Stomach smooth muscle (tissue), 2 donors: ENCODE data around the gene MN1.

Experiments used
- H3K27ac ChIP-seq: one replicate; pipeline ENCODE4 v1.7.0; 2013; ENCODE audit warnings: mild to moderate bottlenecking, low read length, inconsistent platforms
- H3K27me3 ChIP-seq, 2 donors: one replicate each; pipeline ENCODE4 v1.7.0; 2013; ENCODE audit warnings: low read length in 2 of 2; ENCODE audit not compliant: insufficient read depth in 2 of 2, control insufficient read depth in 1 of 2
- H3K36me3 ChIP-seq, 2 donors: one replicate each; pipeline ENCODE4 v1.7.0; 2013; ENCODE audit warnings: low read length in 2 of 2; ENCODE audit not compliant: control insufficient read depth in 2 of 2, insufficient read depth in 2 of 2
- H3K4me1 ChIP-seq: one replicate; pipeline ENCODE4 v1.7.0; 2013; ENCODE audit warnings: low read length; ENCODE audit not compliant: control insufficient read depth, insufficient read depth
- H3K4me3 ChIP-seq, 2 donors: one replicate each; pipeline ENCODE4 v1.7.0; 2013; ENCODE audit warnings: low read length in 2 of 2
- H3K9ac ChIP-seq, 2 donors: one replicate each; pipeline ENCODE4 v1.7.0; 2013; ENCODE audit warnings: low read length in 2 of 2, mild to moderate bottlenecking in 1 of 2
- H3K9me3 ChIP-seq, 2 donors: one replicate each; pipeline ENCODE4 v1.7.0; 2013; ENCODE audit warnings: low read length in 2 of 2; ENCODE audit not compliant: control insufficient read depth in 2 of 2
- donor health status: healthy.
- donor health status: Pancreatic carcinoma.

MN1 gene

GRCh38 chr22:27709919-27710675, 91.5 kb downstream of the MN1 start:
- no peaks in the 10 kb centered on the region for H3K4me1 ChIP-seq
- no peak overlapping the region for H3K4me3 ChIP-seq
- no peaks in the 10 kb centered on the region for H3K36me3 ChIP-seq
- H3K9ac ChIP-seq = no peak overlapping the region
- no peak overlapping the region for H3K27ac ChIP-seq
- no peaks in the 10 kb centered on the region for H3K9me3 ChIP-seq
- peaks cover 2 to 3% of the 10 kb centered on the region in 2 donors for H3K27me3 ChIP-seq

- H3K4me3 ChIP-seq = no peak overlapping the region
- no peaks in the 10 kb centered on the region for H3K4me1 ChIP-seq
Measured at GRCh38 chr22:27706489-27706888, 95.1 kb downstream of the MN1 start.

GRCh38 chr22:27705408-27706080, 96.0 kb downstream of the MN1 start:
- Histone ChIP-seq H3K27me3 (peaks cover 0 to 3% of the 10 kb centered on the region in 2 donors), H3K36me3 (no peaks in the 10 kb centered on the region), H3K27ac (no peak overlapping the region), H3K4me1 (no peaks in the 10 kb centered on the region), H3K9ac (no peak overlapping the region), H3K9me3 (peaks cover 0 to 10% of the 10 kb centered on the region in 2 donors), H3K4me3 (no peak overlapping the region)

More at GRCh38 chr22:27706489-27706888, 95.1 kb downstream of the MN1 start:
- Histone ChIP-seq H3K27ac (no peak overlapping the region), H3K36me3 (no peaks in the 10 kb centered on the region), H3K9ac (no peak overlapping the region), H3K27me3 (peaks cover 0 to 3% of the 10 kb centered on the region in 2 donors), H3K9me3 (peaks cover 0 to 10% of the 10 kb centered on the region in 2 donors)

GRCh38 chr22:27704581-27704980, 97.0 kb downstream of the MN1 start:
- Histone ChIP-seq H3K27me3 (no peaks in the 10 kb centered on the region), H3K4me1 (no peaks in the 10 kb centered on the region), H3K4me3 (no peak overlapping the region), H3K36me3 (no peaks in the 10 kb centered on the region), H3K9ac (no peak overlapping the region), H3K9me3 (peaks cover 0 to 10% of the 10 kb centered on the region in 2 donors), H3K27ac (no peak overlapping the region)

GRCh38 chr22:27699383-27700019, 102.1 kb downstream of the MN1 start:
- Histone ChIP-seq H3K36me3 (no peaks in the 10 kb centered on the region), H3K4me1 (no peaks in the 10 kb centered on the region), H3K27me3 (no peaks in the 10 kb centered on the region), H3K4me3 (no peak overlapping the region), H3K9ac (no peak overlapping the region), H3K9me3 (peaks cover 7 to 14% of the 10 kb centered on the region in 2 donors), H3K27ac (no peak overlapping the region)

GRCh38 chr22:27698813-27699212, 102.7 kb downstream of the MN1 start:
- no peaks in the 10 kb centered on the region for H3K36me3 ChIP-seq
- H3K27ac ChIP-seq = no peak overlapping the region
- no peak overlapping the region for H3K9ac ChIP-seq
- no peak overlapping the region for H3K4me3 ChIP-seq
- no peaks in the 10 kb centered on the region for H3K27me3 ChIP-seq
- H3K9me3 ChIP-seq = peaks cover 7 to 14% of the 10 kb centered on the region in 2 donors
- H3K4me1 ChIP-seq = no peaks in the 10 kb centered on the region
